ENCODE results near the gene ZNF407.

DNA sequence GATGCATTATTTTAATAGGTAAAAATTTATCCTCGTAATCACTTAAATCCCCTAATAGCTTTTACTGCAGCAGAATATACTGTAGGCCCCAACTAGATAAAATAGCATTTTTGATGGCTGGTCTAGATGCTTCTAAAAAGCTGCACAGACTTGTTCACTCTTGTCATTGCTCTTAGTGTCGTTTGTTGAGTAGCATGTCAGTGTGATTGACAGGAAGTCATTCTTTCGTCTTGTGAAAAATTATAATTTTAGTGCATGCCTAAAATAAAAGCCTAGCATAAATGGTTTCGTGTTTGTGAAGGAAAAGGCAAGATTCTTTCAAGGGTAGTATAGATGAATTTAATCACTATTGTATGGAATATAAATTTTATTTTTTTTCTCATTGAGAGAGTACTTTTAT is 336.3 kb downstream of the ZNF407 start:
- TF ChIP-seq, protein P1, sequence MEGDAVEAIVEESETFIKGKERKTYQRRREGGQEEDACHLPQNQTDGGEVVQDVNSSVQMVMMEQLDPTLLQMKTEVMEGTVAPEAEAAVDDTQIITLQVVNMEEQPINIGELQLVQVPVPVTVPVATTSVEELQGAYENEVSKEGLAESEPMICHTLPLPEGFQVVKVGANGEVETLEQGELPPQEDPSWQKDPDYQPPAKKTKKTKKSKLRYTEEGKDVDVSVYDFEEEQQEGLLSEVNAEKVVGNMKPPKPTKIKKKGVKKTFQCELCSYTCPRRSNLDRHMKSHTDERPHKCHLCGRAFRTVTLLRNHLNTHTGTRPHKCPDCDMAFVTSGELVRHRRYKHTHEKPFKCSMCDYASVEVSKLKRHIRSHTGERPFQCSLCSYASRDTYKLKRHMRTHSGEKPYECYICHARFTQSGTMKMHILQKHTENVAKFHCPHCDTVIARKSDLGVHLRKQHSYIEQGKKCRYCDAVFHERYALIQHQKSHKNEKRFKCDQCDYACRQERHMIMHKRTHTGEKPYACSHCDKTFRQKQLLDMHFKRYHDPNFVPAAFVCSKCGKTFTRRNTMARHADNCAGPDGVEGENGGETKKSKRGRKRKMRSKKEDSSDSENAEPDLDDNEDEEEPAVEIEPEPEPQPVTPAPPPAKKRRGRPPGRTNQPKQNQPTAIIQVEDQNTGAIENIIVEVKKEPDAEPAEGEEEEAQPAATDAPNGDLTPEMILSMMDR (IDR thresholded peaks at IDR 0.05), result no peak
- no peak for TF ChIP-seq POLR2A (IDR thresholded peaks at IDR 0.05)
